CD14-positive monocyte (primary cell): ENCODE data around the gene DCTN1. TPM values are rescaled to one million over a fixed set of nuclear protein-coding genes. Genes with fewer than 3 reads are reported as not detected.

Experiments
- DNase-seq, 3 donors: peaks; one replicate each; pipeline ENCODE4 v3.0.0-alpha.2; 2011 to 2022
- H2AFZ ChIP-seq: 2 replicates; pipeline ENCODE4 v1.6.0; 2012; ENCODE audit warnings: mild to moderate bottlenecking, low read depth, low read length, inconsistent platforms; ENCODE audit not compliant: insufficient read depth, poor library complexity, severe bottlenecking
- H3K27ac ChIP-seq, 2 donors: 1 replicate in 1 of 2; 2 replicates in 1 of 2; pipeline ENCODE4 v1.5.1; 2012 to 2013; ENCODE audit warnings: low read length in 2 of 2, control low read depth in 1 of 2, inconsistent platforms in 1 of 2, low read depth in 1 of 2, mild to moderate bottlenecking in 1 of 2
- H3K27me3 ChIP-seq, 2 donors: one replicate each; pipeline versions ENCODE4 v1.6.0 to v1.6.1; 2011 to 2013; ENCODE audit warnings: low read length in 2 of 2; ENCODE audit not compliant: control insufficient read depth in 2 of 2, insufficient read depth in 2 of 2
- H3K36me3 ChIP-seq, 2 donors: replicated peaks in 1 of 2; 1 replicate in 1 of 2; 2 replicates in 1 of 2; pipeline versions ENCODE4 v1.5.1 to v1.6.1; 2012 to 2013; ENCODE audit warnings: low read length in 2 of 2, control low read depth in 1 of 2, inconsistent platforms in 1 of 2, mild to moderate bottlenecking in 1 of 2; ENCODE audit not compliant: insufficient read depth in 2 of 2, control insufficient read depth in 1 of 2
- H3K4me1 ChIP-seq, 2 donors: 1 replicate in 1 of 2; 2 replicates in 1 of 2; pipeline versions ENCODE4 v1.5.1 to v1.6.1; 2012 to 2013; ENCODE audit warnings: low read length in 2 of 2, control low read depth in 1 of 2, inconsistent platforms in 1 of 2, mild to moderate bottlenecking in 1 of 2, moderate library complexity in 1 of 2; ENCODE audit not compliant: insufficient read depth in 2 of 2, control insufficient read depth in 1 of 2
- H3K4me2 ChIP-seq: replicated peaks from 2 replicates; pipeline ENCODE3; 2012; ENCODE audit warnings: low read length, moderate library complexity, mild to moderate bottlenecking; ENCODE audit not compliant: poor library complexity, severe bottlenecking; ENCODE audit errors: extremely low read depth
- H3K4me3 ChIP-seq, 3 experiments: fragments of 200-600 bp in 1 of 3; sonication (generic) in 1 of 3; replicated peaks in 1 of 3; 1 replicate in 2 of 3; 2 replicates in 1 of 3; pipeline ENCODE4 v1.5.1; 2011 to 2013; ENCODE audit warnings: low read length in 3 of 3, mild to moderate bottlenecking in 3 of 3, control low read depth in 2 of 3, low read depth in 2 of 3, inconsistent platforms in 1 of 3, moderate library complexity in 1 of 3
- H3K79me2 ChIP-seq: 2 replicates; pipeline ENCODE4 v1.6.0; 2012; ENCODE audit warnings: mild to moderate bottlenecking, control low read depth, inconsistent platforms, low read length, moderate library complexity; ENCODE audit not compliant: insufficient read depth
- H3K9ac ChIP-seq: 2 replicates; pipeline ENCODE4 v1.6.0; 2017; ENCODE audit warnings: low read length, mild to moderate bottlenecking; ENCODE audit not compliant: insufficient read depth, poor library complexity, severe bottlenecking
- H3K9me3 ChIP-seq, 2 donors: replicated peaks in 1 of 2; 1 replicate in 1 of 2; 2 replicates in 1 of 2; pipeline versions ENCODE4 v1.5.1 to v1.6.1; 2012 to 2013; ENCODE audit warnings: low read length in 2 of 2, control low read depth in 1 of 2; ENCODE audit not compliant: control insufficient read depth in 1 of 2, insufficient read depth in 1 of 2
- H4K20me1 ChIP-seq: 2 replicates; pipeline ENCODE4 v1.6.0; 2012; ENCODE audit warnings: mild to moderate bottlenecking, low read length, control low read depth, moderate library complexity; ENCODE audit not compliant: insufficient read depth
- H3K27ac Mint-ChIP-seq, 7 donors: one replicate each; pipeline ENCODE4 v1.8.0; 2020; ENCODE audit warnings: mild to moderate bottlenecking in 7 of 7, mixed read lengths in 7 of 7, moderate library complexity in 6 of 7, inconsistent platforms in 2 of 7
- H3K27me3 Mint-ChIP-seq, 3 donors: one replicate each; pipeline ENCODE4 v1.8.0; 2021 to 2022; ENCODE audit warnings: low read depth in 3 of 3, mild to moderate bottlenecking in 3 of 3, mixed read lengths in 3 of 3, moderate library complexity in 3 of 3, inconsistent platforms in 1 of 3
- H3K36me3 Mint-ChIP-seq, 2 donors: one replicate each; pipeline ENCODE4 v1.8.0; 2020; ENCODE audit warnings: mixed read lengths in 2 of 2, inconsistent platforms in 1 of 2, mild to moderate bottlenecking in 1 of 2
- H3K4me1 Mint-ChIP-seq: one replicate; pipeline ENCODE4 v1.8.0; 2020; ENCODE audit warnings: mild to moderate bottlenecking, mixed read lengths
- H3K4me3 Mint-ChIP-seq, 2 donors: one replicate each; pipeline ENCODE4 v1.8.0; 2020; ENCODE audit warnings: mild to moderate bottlenecking in 2 of 2, mixed read lengths in 2 of 2, moderate library complexity in 1 of 2
- H3K9me3 Mint-ChIP-seq, 7 donors: one replicate each; pipeline ENCODE4 v1.8.0; 2020 to 2022; ENCODE audit warnings: mixed read lengths in 7 of 7, mild to moderate bottlenecking in 6 of 7, moderate library complexity in 6 of 7, inconsistent platforms in 2 of 7
- WGBS: methylation state at CpG from one replicate; pipeline ENCODE4 v1.1.5; 2013; ENCODE audit warnings: missing lambda C conversion rate; ENCODE audit not compliant: insufficient coverage; 5-methylcytosine and 5-hydroxymethylcytosine counted together
- intact Hi-C, 2 donors: fragments of 100-400 bp; cut with micrococcal nuclease; formaldehyde crosslinking; loops; one replicate each; pipeline versions ENCODE4 v1.15.0 to v1.15.1; 2023
- polyA plus RNA-seq, 3 donors: library from polyadenylated mRNA; depleted of rRNA in 1 of 3; unstranded in 2 of 3; stranded (reverse) in 1 of 3; fragments of 300-500 nt in 2 of 3; fragments of >200 nt in 1 of 3; fragmentation: Illumina TruSeq in 2 of 3; gene quantifications; 1 replicate in 2 of 3; 2 replicates in 1 of 3; pipeline ENCODE4 v1.2.3, GENCODE V29; 2012 to 2021
- TF ChIP-seq, protein P1 (sequence below): fragments of 200-600 bp; IDR thresholded peaks from one replicate; pipeline ENCODE4 v1.8.0; 2022; ENCODE audit warnings: antibody characterized with exemption, mild to moderate bottlenecking

DCTN1 gene
- polyA plus RNA-seq, 3 donors = 27.7 to 45.5 (median 45.5) TPM

- Mint-ChIP-seq H3K4me3 (no peak overlapping the region), H3K36me3 (no peaks in the 10 kb centered on the region), H3K9me3 (peaks cover 0 to 4% (median 0%) of the 10 kb centered on the region in 7 donors), H3K4me1 (peaks cover 46% of the 10 kb centered on the region), H3K27ac (peak overlapping the region in 3 of 7 donors; percentile 30 to 57 (median 51)), H3K27me3 (peaks cover 12 to 19% (median 18%) of the 10 kb centered on the region in 3 donors)
- Histone ChIP-seq H3K4me3 (no peak overlapping the region), H3K79me2 (no peaks in the 10 kb centered on the region), H3K27me3 (peaks cover 0 to 11% of the 10 kb centered on the region in 2 donors), H3K9ac (no peak overlapping the region), H3K27ac (no peak overlapping the region), H3K4me1 (peaks cover 41 to 47% of the 10 kb centered on the region in 2 donors), H4K20me1 (no peaks in the 10 kb centered on the region), H3K4me2 (no peak overlapping the region), H3K36me3 (no peaks in the 10 kb centered on the region), H2AFZ (peak overlapping the region; percentile 6), H3K9me3 (no peaks in the 10 kb centered on the region)
- DNase-seq = no peak
- intact Hi-C loops = no loop called here
- no CpG with 5 or more reads among the region's 2 CpGs for WGBS
- TF ChIP-seq, protein P1, sequence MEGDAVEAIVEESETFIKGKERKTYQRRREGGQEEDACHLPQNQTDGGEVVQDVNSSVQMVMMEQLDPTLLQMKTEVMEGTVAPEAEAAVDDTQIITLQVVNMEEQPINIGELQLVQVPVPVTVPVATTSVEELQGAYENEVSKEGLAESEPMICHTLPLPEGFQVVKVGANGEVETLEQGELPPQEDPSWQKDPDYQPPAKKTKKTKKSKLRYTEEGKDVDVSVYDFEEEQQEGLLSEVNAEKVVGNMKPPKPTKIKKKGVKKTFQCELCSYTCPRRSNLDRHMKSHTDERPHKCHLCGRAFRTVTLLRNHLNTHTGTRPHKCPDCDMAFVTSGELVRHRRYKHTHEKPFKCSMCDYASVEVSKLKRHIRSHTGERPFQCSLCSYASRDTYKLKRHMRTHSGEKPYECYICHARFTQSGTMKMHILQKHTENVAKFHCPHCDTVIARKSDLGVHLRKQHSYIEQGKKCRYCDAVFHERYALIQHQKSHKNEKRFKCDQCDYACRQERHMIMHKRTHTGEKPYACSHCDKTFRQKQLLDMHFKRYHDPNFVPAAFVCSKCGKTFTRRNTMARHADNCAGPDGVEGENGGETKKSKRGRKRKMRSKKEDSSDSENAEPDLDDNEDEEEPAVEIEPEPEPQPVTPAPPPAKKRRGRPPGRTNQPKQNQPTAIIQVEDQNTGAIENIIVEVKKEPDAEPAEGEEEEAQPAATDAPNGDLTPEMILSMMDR = no peak
These were observed 39.9 kb upstream of the DCTN1 start for GRCh38 chr2:74420006-74420405.

- H3K27me3 ChIP-seq = peaks cover 0 to 17% of the 10 kb centered on the region in 2 donors
- DNase-seq = no peak
- H4K20me1 ChIP-seq = no peaks in the 10 kb centered on the region
- no peak overlapping the region for H3K4me2 ChIP-seq
- H3K4me1 Mint-ChIP-seq = peaks cover 49% of the 10 kb centered on the region
- TF ChIP-seq, protein P1 = no peak
- H3K9me3 ChIP-seq = no peaks in the 10 kb centered on the region
- H3K4me3 ChIP-seq = no peak overlapping the region
- WGBS = no CpG with 5 or more reads among the region's 1 CpG
- H3K9me3 Mint-ChIP-seq = peaks cover 0 to 4% (median 0%) of the 10 kb centered on the region in 7 donors
- no peaks in the 10 kb centered on the region for H3K36me3 ChIP-seq
- no peaks in the 10 kb centered on the region for H3K36me3 Mint-ChIP-seq
- intact Hi-C loops = no loop called here
- no peak overlapping the region for H3K9ac ChIP-seq
- no peak overlapping the region for H3K27ac Mint-ChIP-seq
- peaks cover 48 to 54% of the 10 kb centered on the region in 2 donors for H3K4me1 ChIP-seq
- no peak overlapping the region for H2AFZ ChIP-seq
- H3K27ac ChIP-seq = no peak overlapping the region
- H3K27me3 Mint-ChIP-seq = peaks cover 13 to 25% (median 22%) of the 10 kb centered on the region in 3 donors
- no peaks in the 10 kb centered on the region for H3K79me2 ChIP-seq
- H3K4me3 Mint-ChIP-seq = no peak overlapping the region
These were observed 39.2 kb upstream of the DCTN1 start for GRCh38 chr2:74419345-74419744.
